Measurements from ENCODE around the gene PILRB. TPM values are rescaled to one million over a fixed set of nuclear protein-coding genes. Genes with fewer than 3 reads are reported as not detected.
"Not testable (repeated sequence)": the region's sequence is repeated elsewhere in the genome, so short reads cannot be mapped to it uniquely, and the experiment has no call there.

PILRB gene
- total RNA-seq, 1 experiment from 2014 or later = 119 TPM

DNA sequence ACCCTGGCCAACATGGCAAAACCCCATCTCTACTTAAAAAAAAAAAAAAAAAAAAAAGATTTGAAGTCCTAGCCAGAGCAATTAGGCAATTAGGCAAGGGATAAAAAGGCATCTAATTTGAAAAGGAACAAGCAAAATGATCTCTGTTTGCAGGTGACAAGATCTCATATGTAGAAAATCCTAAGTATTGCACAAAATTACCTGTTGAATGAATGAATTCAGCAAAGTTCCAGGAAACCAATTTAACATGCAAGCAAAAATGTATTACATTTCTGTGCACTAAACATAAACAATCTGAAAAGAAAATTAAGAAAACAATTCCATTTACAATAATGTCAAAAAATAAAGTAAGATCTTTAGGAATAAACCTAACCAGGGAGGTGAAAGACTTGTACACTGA, 5.2 kb downstream of the PILRB start:
- Histone ChIP-seq H3K4me1 (replicated peaks; ENCODE audit: insufficient read depth) (no peaks in the 10 kb centered on the region), H3K36me3 (ENCODE audit: low read depth) (peaks cover 30% of the 10 kb centered on the region), H3K79me2 (ENCODE audit: low read depth) (no peaks in the 10 kb centered on the region), H3K4me3 (no peak overlapping the region), H3K27me3 (ENCODE audit: insufficient read depth, low read depth) (no peaks in the 10 kb centered on the region), H3F3A (ENCODE audit: insufficient read depth, low read depth) (peaks cover 52% of the 10 kb centered on the region), H3K27ac (no peak overlapping the region), H4K20me1 (ENCODE audit: insufficient read depth) (peaks cover 7% of the 10 kb centered on the region), H2AFZ (no peak overlapping the region), H3K4me2 (no peak overlapping the region), H3K9me3 (ENCODE audit: insufficient read depth, low read depth) (no peaks in the 10 kb centered on the region), H3K9me2 (ENCODE audit: insufficient read depth) (no peaks in the 10 kb centered on the region)
- intact Hi-C loops (cut with micrococcal nuclease; ENCODE audit: unreplicated experiment) = no loop called here
- BruUV-seq (replicated peaks) = no TSS peak
- POLR2A ChIA-PET (ENCODE audit: unreplicated experiment) = no interaction called here
- CTCF ChIA-PET = no interaction called here
- TF ChIP-seq EZH2 (IDR thresholded peaks at IDR 0.05; ENCODE audit: low read depth) (no peak), CTCF (conservative IDR thresholded peaks at IDR 0.05) (no peak)
- DNase-seq = no peak

DNA sequence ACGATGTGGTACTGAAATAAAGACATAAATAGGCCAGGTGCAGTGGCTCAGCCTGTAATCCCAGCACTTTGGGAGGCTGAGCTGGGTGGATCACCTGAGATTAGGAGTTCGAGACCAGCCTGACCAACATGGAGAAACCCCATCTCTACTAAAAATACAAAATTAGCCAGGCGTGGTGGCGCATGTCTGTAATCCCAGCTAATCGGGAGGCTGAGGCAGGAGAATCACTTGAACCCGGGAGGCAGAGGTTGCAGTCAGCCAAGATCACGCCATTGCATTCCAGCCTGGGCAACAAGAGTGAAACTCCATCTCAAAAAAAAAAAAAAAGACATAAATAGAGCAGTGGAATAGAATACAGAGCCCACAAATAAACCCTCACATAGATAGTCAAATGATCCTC, 5.9 kb downstream of the PILRB start:
- POLR2A ChIA-PET (ENCODE audit: unreplicated experiment); BruUV-seq (replicated peaks); intact Hi-C loops (cut with micrococcal nuclease; ENCODE audit: unreplicated experiment): not testable (repeated sequence)

GRCh38 chr7:100364480-100364879, 6.6 kb downstream of the PILRB start:
- intact Hi-C loops (cut with micrococcal nuclease; ENCODE audit: unreplicated experiment) = no loop called here
- Histone ChIP-seq H3K79me2 (ENCODE audit: low read depth) (no peaks in the 10 kb centered on the region), H3K27ac (no peak overlapping the region), H3K4me3 (no peak overlapping the region), H3K9me2 (ENCODE audit: insufficient read depth) (no peaks in the 10 kb centered on the region), H3F3A (ENCODE audit: insufficient read depth, low read depth) (peaks cover 62% of the 10 kb centered on the region), H3K9me3 (ENCODE audit: insufficient read depth, low read depth) (no peaks in the 10 kb centered on the region), H3K4me1 (replicated peaks; ENCODE audit: insufficient read depth) (no peaks in the 10 kb centered on the region), H3K36me3 (ENCODE audit: low read depth) (peaks cover 30% of the 10 kb centered on the region), H2AFZ (no peak overlapping the region), H3K27me3 (ENCODE audit: insufficient read depth, low read depth) (no peaks in the 10 kb centered on the region), H4K20me1 (ENCODE audit: insufficient read depth) (peaks cover 9% of the 10 kb centered on the region), H3K4me2 (no peak overlapping the region)
- ChIA-PET CTCF (no interaction called here), POLR2A (ENCODE audit: unreplicated experiment) (no interaction called here)
- TF ChIP-seq EZH2 (IDR thresholded peaks at IDR 0.05; ENCODE audit: low read depth) = no peak
- TF ChIP-seq CTCF (conservative IDR thresholded peaks at IDR 0.05) = no peak
- DNase-seq = no peak
- BruUV-seq (replicated peaks) = no TSS peak

More for the DNA sequence above, 5.9 kb downstream of the PILRB start:
- H3K4me3 ChIP-seq; H3K79me2 ChIP-seq (ENCODE audit: low read depth); H3K4me1 ChIP-seq (replicated peaks; ENCODE audit: insufficient read depth); DNase-seq; H2AFZ ChIP-seq; H4K20me1 ChIP-seq (ENCODE audit: insufficient read depth); H3K27ac ChIP-seq; CTCF ChIA-PET; H3K27me3 ChIP-seq (ENCODE audit: insufficient read depth, low read depth); H3K9me2 ChIP-seq (ENCODE audit: insufficient read depth); H3K4me2 ChIP-seq; H3K9me3 ChIP-seq (ENCODE audit: insufficient read depth, low read depth): not testable (repeated sequence)
- Histone ChIP-seq H3K36me3 (ENCODE audit: low read depth) (peaks cover 30% of the 10 kb centered on the region), H3F3A (ENCODE audit: insufficient read depth, low read depth) (peaks cover 59% of the 10 kb centered on the region)

DNA sequence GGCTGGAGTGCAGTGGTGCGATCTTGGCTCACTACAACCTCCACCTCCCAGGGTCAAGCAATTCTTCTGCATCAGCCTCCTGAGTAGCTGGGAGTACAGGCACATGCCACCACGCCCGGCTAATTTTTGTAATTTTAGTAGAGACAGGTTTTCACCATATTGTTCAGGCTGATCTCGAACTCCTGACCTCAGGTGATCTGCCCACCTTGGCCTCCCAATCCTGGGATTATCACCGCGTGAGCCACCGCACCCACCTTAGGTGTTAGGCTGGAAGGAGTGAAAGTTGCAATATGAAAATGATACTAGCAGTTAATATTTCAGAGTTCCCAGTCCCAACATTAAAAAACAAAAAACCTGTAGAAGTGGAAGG, 8.1 kb downstream of the PILRB start:
- H3K27ac ChIP-seq; H3K27me3 ChIP-seq (ENCODE audit: insufficient read depth, low read depth); H3K9me2 ChIP-seq (ENCODE audit: insufficient read depth); H2AFZ ChIP-seq; H3K9me3 ChIP-seq (ENCODE audit: insufficient read depth, low read depth); POLR2A ChIA-PET (ENCODE audit: unreplicated experiment); BruUV-seq (replicated peaks); DNase-seq; H3K4me1 ChIP-seq (replicated peaks; ENCODE audit: insufficient read depth); CTCF ChIA-PET; H3K79me2 ChIP-seq (ENCODE audit: low read depth); H4K20me1 ChIP-seq (ENCODE audit: insufficient read depth); intact Hi-C loops (cut with micrococcal nuclease; ENCODE audit: unreplicated experiment); H3K4me3 ChIP-seq; H3K4me2 ChIP-seq: not testable (repeated sequence)
- peaks cover 20% of the 10 kb centered on the region for H3K36me3 ChIP-seq (ENCODE audit: low read depth)
- peaks cover 53% of the 10 kb centered on the region for H3F3A ChIP-seq (ENCODE audit: insufficient read depth, low read depth)
